T-helper 22 cell (primary cell): ENCODE results near the gene NOL9.

Experiments
- DNase-seq: peaks from one replicate; pipeline ENCODE4 v3.0.0-alpha.2; 2020; ENCODE audit warnings: low read depth

NOL9 gene

DNA sequence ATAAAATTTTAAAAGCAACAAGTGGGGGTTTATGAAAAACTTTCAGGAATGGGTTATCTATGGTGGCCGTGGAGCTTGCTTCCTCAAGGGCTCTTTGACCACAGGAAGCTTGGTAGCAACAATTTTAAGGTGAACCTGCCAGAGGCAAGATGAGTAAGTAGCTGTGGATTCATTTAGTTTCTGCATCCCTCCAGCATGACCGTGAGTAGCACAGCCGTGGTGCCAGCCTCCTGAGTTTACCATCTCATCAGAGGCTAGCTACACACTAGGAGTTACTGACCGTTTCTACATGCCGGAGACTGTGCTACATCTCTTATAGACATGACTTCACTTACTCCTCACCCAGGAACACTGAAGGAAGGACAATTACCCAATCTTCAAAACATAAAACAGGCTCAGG, 32.8 kb downstream of the NOL9 start:
- no peak for DNase-seq

DNA sequence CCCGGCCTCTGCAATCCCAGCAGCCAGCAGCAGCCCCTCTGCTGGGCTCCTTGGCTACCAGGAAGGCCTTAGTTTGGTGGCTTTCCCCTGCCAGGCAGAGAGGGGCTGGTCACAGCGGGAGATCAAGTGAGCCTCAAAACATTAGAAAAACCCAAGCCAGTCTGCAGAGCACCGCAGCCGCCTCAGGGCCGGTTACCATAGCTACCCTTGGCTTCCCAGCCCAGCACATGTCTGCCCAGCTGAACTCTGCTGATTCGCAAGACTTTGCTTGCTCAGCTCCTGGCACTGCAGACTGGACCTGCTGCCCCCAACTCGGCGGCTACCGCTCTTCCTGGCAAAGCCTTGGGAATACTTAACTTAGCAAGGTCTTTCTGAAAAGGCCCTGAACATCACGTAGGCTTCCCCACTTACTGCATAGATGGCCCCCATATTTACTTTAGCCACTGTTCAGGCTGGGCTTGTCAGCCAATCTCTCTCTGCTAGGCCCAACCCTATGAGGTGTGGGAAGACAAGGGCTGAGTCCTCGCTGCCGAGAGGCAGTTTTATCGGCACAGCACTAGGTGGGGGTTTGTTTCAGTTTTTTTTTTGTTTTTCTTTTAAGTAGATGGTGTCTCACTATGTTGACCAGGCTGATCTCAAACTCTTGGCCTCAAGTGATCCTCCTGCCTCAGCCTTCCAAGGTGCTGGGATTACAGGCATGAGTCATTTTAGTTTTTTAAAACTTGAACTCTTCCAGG, 34.2 kb downstream of the NOL9 start:
- no peak for DNase-seq

GRCh38 chr1:6519491-6519934, 34.8 kb downstream of the NOL9 start:
- no peak for DNase-seq

GRCh38 chr1:6517435-6517851, 36.9 kb downstream of the NOL9 start:
- DNase-seq = no peak

DNA sequence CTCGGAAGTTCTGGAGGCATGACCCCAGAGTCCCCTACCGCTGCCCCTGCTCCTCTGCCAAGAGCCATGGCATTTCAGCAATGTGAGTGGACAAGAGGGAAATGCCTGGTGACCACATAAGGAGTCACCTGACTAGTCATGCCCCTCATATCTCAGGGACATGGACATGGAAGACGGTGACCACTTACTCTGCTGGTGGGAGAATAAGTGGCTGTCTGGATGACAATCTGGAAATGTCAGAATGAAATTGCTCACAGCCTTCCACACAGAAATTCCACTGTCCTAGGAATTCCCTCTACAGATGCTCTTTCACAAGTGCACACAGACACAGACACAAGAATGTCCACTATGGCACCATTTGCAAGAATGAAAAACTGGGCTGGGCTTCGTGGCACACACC, 38.5 kb downstream of the NOL9 start:
- DNase-seq = no peak

- DNase-seq = no peak
Observed at GRCh38 chr1:6513320-6513801, 41.0 kb downstream of the NOL9 start.

GRCh38 chr1:6512908-6513280, 41.4 kb downstream of the NOL9 start:
- no peak for DNase-seq

DNA sequence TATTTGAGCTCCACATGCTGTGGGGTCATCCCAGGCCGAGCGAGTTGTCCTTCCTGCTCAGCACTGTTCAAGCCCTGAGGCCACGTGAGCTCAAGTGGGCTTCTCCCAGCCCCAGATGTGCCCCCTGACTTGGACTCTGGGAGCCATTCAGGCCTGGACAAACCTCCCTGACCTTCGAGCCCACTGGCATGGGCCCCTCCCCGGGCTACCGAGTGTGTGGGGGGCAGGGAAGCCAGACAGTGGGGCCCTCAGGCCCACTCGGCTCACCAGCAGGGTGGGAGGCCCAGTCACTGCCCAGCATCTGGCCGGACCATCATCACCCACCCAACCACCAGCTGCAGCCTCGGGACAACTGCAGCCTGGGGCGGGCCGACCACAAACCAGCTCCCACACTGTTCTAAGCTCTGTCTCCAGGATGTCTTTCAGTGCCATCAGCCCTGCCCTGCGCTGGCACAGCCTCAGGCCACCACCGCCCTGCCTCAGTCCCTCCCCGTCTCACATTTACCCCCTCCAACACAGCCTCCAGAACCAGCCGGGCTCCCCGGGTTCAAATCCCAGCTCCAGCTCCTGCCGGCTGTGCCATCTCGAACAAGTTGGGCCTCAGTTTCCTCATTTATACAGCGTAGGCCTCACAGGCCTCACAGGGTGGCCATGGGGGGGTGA, 41.9 kb downstream of the NOL9 start:
- no peak for DNase-seq

DNA sequence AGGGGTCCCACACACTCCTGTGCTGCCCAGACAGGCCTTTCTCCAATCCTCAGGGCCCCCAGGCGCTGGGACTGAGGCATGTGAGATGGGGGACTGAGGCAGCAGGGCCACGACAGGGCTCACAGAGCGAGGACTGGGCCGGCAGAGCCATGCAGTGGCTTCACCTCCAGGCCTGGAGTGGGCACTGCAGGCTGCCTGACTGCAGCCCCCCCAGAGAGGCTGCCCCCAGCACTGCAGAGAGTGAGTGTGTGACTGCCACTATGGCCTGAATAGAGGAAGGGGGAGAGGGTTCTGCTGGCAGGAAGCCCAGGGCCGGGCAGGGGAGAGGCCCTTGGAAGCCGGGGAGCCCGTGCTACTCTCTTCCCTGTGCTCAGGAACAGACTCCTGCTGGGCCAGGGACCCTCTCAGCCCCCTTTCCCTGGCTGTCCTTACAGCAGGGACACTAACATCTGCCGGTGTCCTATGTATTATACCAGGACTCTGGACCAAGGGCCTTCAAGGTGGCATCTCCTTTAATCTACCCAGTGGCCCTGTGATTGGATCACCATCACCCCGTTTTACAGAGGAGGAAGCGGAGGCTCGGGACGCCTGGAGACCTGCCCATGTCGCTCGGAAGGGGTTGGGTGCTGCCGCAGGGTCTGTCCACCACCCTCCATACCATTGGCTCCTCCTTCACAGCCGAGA, 42.6 kb downstream of the NOL9 start:
- no peak for DNase-seq

- no peak for DNase-seq
Observed at GRCh38 chr1:6511056-6511455, 43.3 kb downstream of the NOL9 start.

GRCh38 chr1:6510493-6510892, 43.8 kb downstream of the NOL9 start:
- no peak for DNase-seq

GRCh38 chr1:6509919-6510291, 44.4 kb downstream of the NOL9 start:
- no peak for DNase-seq

GRCh38 chr1:6509220-6509918, 44.9 kb downstream of the NOL9 start:
- no peak for DNase-seq

DNA sequence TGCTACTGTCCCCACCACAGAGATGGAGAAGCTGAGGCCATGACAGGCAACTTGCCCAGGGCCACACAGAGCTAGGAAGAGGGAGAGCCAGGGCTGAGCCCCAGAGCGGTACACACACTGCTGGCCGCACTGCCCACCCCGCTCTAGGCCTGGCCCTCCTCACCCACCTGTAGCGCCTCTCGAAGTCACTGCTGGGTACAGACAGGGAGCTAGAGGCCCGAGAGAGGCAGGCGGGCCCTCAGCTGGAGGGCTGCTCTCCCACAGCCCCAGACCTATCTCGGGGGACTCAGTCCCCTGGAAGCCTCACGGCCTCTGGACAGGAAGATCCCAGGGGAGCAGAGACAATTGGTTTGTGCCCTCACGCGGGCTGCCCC, 45.5 kb downstream of the NOL9 start:
- DNase-seq = no peak

DNA sequence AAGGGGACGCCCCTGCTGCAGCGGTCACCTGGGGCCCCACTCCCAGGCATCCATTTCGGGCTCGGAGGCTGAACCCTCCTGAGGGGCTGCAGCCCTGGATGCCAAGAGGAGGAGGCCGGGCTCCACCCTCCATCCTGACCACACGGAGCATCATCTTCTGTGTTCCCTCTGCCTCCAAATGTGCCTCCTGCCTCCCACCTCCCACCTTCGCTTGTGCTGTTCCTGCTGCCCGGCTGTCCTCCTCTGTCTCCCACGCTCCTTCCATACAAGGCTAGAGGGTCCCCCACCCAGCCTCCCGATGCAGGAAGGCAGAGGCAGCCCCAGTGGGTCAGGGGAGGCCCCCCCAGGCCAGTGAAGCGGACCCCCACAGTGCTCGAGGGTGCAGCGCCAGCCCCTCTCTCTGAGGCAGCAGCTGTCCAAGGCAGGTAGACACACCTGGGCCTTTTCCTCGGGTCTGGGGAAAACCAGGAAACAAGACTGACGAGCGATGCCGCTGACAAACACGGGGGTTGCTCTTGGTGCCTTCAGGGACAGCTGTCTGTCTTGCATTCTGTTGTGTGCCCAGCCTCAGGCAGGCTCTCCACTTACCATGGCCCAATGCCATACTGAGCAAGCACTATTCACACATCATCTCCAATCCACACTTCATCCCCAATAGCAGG, 46.0 kb downstream of the NOL9 start:
- DNase-seq = no peak

- no peak for DNase-seq
Observed at GRCh38 chr1:6507461-6507911, 46.8 kb downstream of the NOL9 start.

DNA sequence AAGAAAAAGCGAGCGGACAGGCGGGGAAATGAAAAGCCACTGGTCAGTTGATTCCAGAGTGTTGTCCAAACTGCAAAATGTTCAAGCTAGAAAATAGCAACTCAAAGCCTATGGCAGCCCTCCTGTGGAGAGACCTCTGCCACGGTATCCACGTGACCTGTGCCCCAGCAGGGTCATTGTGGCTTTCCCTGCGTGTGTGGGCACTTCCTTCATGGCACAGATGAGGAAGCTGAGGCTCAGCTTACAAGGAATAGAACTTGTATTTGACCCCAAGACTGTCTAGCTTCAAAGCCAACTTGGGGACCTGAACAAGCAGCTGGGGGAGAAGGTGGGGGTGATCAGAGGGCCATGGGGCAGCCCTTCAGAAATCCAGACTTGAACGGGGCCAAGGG, 47.3 kb downstream of the NOL9 start:
- DNase-seq = no peak

GRCh38 chr1:6506210-6507036, 47.9 kb downstream of the NOL9 start:
- no peak for DNase-seq

DNA sequence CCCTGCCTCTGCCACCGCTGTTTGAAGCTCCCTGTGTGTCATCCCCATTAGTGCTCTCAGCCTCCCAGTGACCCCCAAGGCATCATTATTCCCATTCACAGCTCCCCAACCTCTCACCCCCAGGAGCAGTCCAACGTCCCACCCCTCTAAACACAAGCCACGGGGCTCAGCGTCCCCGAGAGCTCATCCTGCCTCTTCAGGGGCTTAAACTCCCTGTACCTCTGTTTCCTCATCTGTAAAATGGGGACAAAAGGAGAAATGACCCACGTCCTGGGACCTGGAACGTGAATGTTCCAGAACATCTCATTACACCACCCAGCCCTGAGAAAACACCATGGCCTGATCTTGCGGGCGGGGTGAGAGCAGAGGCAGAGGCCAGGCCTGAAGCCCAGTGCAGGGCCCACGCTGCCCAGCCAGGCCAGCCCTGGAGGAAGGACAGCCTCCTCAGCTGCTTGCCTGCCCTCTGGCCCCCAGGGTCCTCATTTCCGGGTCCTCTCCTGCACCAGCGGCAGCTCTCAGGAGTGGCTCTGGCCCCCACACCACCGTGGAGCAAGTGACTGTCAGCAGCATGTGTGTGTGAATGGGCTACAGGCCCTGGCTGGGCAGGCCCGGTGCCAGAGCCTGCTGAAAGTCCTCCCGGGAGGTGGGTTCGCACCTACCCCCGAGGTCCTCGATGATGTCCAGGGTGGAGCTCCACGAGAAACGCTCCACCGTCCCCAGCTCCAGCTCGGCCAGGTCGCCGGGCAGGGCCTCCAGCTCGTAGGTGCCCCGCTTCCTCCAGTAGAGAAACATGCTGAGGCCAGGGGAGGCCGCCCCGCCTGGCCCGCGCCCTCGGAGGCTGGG, 48.7 kb downstream of the NOL9 start:
- no peak for DNase-seq

DNA sequence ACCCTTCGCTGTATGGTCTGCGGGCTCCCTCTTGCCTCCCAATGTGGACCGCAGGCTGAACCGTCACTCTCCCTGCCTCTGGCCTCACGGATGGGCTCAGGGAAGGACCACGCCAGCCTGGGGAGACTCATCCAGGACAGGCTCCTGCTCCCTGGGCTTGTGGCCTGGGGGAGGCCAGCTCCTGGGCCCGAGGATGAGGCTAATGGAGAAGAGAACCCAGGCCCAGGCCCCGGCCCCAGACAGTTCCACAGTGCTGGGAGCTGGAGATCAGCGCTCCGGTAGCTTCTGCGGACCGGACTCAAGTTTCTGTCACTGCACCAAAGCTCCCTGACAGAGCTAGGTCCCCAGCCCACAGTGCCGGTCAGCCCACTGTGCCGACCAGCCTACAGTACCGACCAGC, 49.4 kb downstream of the NOL9 start:
- no peak for DNase-seq
